Fibroblast of skin of back (primary cell): Measurements from ENCODE around the gene SH2B2.
"Not testable (repeated sequence)": the region's sequence is repeated elsewhere in the genome, so short reads cannot be mapped to it uniquely, and the experiment has no call there.

Source experiments
- DNase-seq: peaks from one replicate; pipeline ENCODE4 v3.0.0-alpha.2; 2013

SH2B2 gene

GRCh38 chr7:102287111-102287980 lies 678 bp downstream of the SH2B2 start:
- peak; percentile 11 for DNase-seq

GRCh38 chr7:102287981-102288278 lies 1.3 kb downstream of the SH2B2 start:
- no peak for DNase-seq

GRCh38 chr7:102288285-102288930 lies 1.7 kb downstream of the SH2B2 start:
- no peak for DNase-seq

- no peak for DNase-seq
Measured at GRCh38 chr7:102289057-102289456, 2.4 kb downstream of the SH2B2 start.

- no peak for DNase-seq
Measured at GRCh38 chr7:102291056-102291915, 4.6 kb downstream of the SH2B2 start.

GRCh38 chr7:102291916-102292267 lies 5.2 kb downstream of the SH2B2 start:
- DNase-seq: no peak

- no peak for DNase-seq
Measured at GRCh38 chr7:102292813-102293798, 6.4 kb downstream of the SH2B2 start.

GRCh38 chr7:102294589-102294988 lies 7.9 kb downstream of the SH2B2 start:
- no peak for DNase-seq

- DNase-seq: no peak
Measured at GRCh38 chr7:102295346-102296178, 8.9 kb downstream of the SH2B2 start.

- no peak for DNase-seq
Measured at GRCh38 chr7:102296179-102296438, 9.4 kb downstream of the SH2B2 start.

- no peak for DNase-seq
Measured at GRCh38 chr7:102296514-102296913, 9.8 kb downstream of the SH2B2 start.

- DNase-seq: no peak
Measured at GRCh38 chr7:102297487-102298218, 11.0 kb downstream of the SH2B2 start.

GRCh38 chr7:102300643-102301221 lies 14.1 kb downstream of the SH2B2 start:
- no peak for DNase-seq

- not testable (repeated sequence) for DNase-seq
Measured at GRCh38 chr7:102301367-102301766, 14.7 kb downstream of the SH2B2 start.

- no peak for DNase-seq
Measured at GRCh38 chr7:102302025-102302424, 15.4 kb downstream of the SH2B2 start.

- no peak for DNase-seq
Measured at GRCh38 chr7:102303669-102304422, 17.2 kb downstream of the SH2B2 start.

- no peak for DNase-seq
Measured at GRCh38 chr7:102304668-102305067, 18.0 kb downstream of the SH2B2 start.

GRCh38 chr7:102305414-102306268 lies 19.0 kb downstream of the SH2B2 start:
- no peak for DNase-seq
